SK-N-SH (cell line): ENCODE measurements around the gene MED8. TPM values are rescaled to one million over a fixed set of nuclear protein-coding genes. Genes with fewer than 3 reads are reported as not detected.
A peak's percentile ranks its signal among the peaks of the same experiment; 100 is the strongest.

Source experiments
- CTCF ChIA-PET: fragments of 300-600, 350-600 bp; formaldehyde crosslinking; extraction: SDS; loops from one replicate; lab custom pipeline; 2021; lab: Yijun Ruan, JAX
- POLR2A ChIA-PET: fragments of 350-600 bp; sonication (Branson Sonifier 250); formaldehyde crosslinking; extraction: SDS; loops from one replicate; lab custom pipeline; 2020; ENCODE audit warnings: antibody characterized with exemption, inconsistent platforms; lab: Yijun Ruan, JAX
- DNase-seq: peaks from one replicate; pipeline ENCODE4 v3.0.0; 2012
- H2AFZ ChIP-seq: fragments of 200-600 bp; sonication (generic); 2 replicates; pipeline ENCODE4 v1.8.1; 2016; ENCODE audit warnings: antibody characterized with exemption, mild to moderate bottlenecking, low read depth
- H3F3A ChIP-seq: fragments of 200-600 bp; sonication (generic); replicated peaks from 2 replicates; pipeline ENCODE3; 2016; ENCODE audit warnings: antibody characterized with exemption, mild to moderate bottlenecking; ENCODE audit not compliant: insufficient read depth
- H3K27ac ChIP-seq, 2 experiments: fragments of 200-500 bp in 1 of 2; fragments of 200-600 bp in 1 of 2; sonication (Bioruptor generic) in 1 of 2; sonication (generic), shearing (Covaris generic) in 1 of 2; 2 replicates each; pipeline versions ENCODE4 v1.5.1 to v1.6.1; 2014 to 2016; ENCODE audit warnings: low read depth in 2 of 2, inconsistent platforms in 1 of 2, low read length in 1 of 2, mild to moderate bottlenecking in 1 of 2, mixed read lengths in 1 of 2
- H3K27me3 ChIP-seq: fragments of 200-600 bp; sonication (generic), shearing (Covaris generic); 2 replicates; pipeline ENCODE4 v1.6.1; 2016; ENCODE audit warnings: mixed run types; ENCODE audit not compliant: insufficient read depth
- H3K36me3 ChIP-seq, 2 experiments: fragments of 200-500 bp in 1 of 2; fragments of 200-600 bp in 1 of 2; sonication (Bioruptor generic) in 1 of 2; sonication (generic) in 1 of 2; replicated peaks in 1 of 2; 2 replicates each; pipeline versions ENCODE3 to v1.5.1; 2014 to 2016; ENCODE audit warnings: low read length in 1 of 2, mild to moderate bottlenecking in 1 of 2; ENCODE audit not compliant: insufficient read depth in 2 of 2, control insufficient read depth in 1 of 2
- H3K4me1 ChIP-seq, 2 experiments: fragments of 200-500 bp in 1 of 2; fragments of 200-600 bp in 1 of 2; sonication (Bioruptor generic) in 1 of 2; sonication (generic), shearing (Covaris generic) in 1 of 2; 2 replicates each; pipeline versions ENCODE4 v1.5.1 to v1.6.1; 2014 to 2016; ENCODE audit warnings: low read depth in 1 of 2, low read length in 1 of 2, mixed run types in 1 of 2; ENCODE audit not compliant: insufficient read depth in 2 of 2, control insufficient read depth in 1 of 2
- H3K4me2 ChIP-seq: fragments of 200-600 bp; sonication (generic), shearing (Covaris generic); 2 replicates; pipeline ENCODE4 v1.6.1; 2017; ENCODE audit warnings: mixed run types
- H3K4me3 ChIP-seq, 2 experiments: fragments of 200-500 bp in 1 of 2; fragments of 200-600 bp in 1 of 2; sonication (Bioruptor generic) in 1 of 2; sonication (generic), shearing (Covaris generic) in 1 of 2; 2 replicates each; pipeline versions ENCODE4 v1.5.1 to v1.8.1; 2014 to 2016; ENCODE audit warnings: low read depth in 2 of 2, inconsistent platforms in 1 of 2, low read length in 1 of 2, mild to moderate bottlenecking in 1 of 2, mixed read lengths in 1 of 2, moderate library complexity in 1 of 2
- H3K79me2 ChIP-seq: fragments of 200-600 bp; sonication (generic); 2 replicates; pipeline ENCODE4 v1.8.1; 2017; ENCODE audit warnings: mild to moderate bottlenecking; ENCODE audit not compliant: insufficient read depth
- H3K9ac ChIP-seq: fragments of 200-600 bp; sonication (generic); 2 replicates; pipeline ENCODE4 v1.6.1; 2017; ENCODE audit warnings: mixed run types
- H3K9me2 ChIP-seq: fragments of 200-600 bp; sonication (generic); 2 replicates; pipeline ENCODE4 v1.6.1; 2017; ENCODE audit warnings: mixed run types
- H3K9me3 ChIP-seq: fragments of 200-600 bp; sonication (generic); 2 replicates; pipeline ENCODE4 v1.6.1; 2017; ENCODE audit warnings: mixed run types, mild to moderate bottlenecking, moderate library complexity
- H4K20me1 ChIP-seq: fragments of 200-600 bp; sonication (generic); 2 replicates; pipeline ENCODE4 v1.6.1; 2017; ENCODE audit warnings: mild to moderate bottlenecking, mixed run types; ENCODE audit not compliant: insufficient read depth
- ELF1 ChIP-seq: IDR thresholded peaks from 2 replicates; pipeline ENCODE4 v1.4.0; 2012
- FOSL2 ChIP-seq: IDR thresholded peaks from 2 replicates; pipeline ENCODE4 v1.4.0; 2012; ENCODE audit warnings: low read depth, mild to moderate bottlenecking, moderate library complexity, borderline replicate concordance
- FOXM1 ChIP-seq: IDR thresholded peaks from 2 replicates; pipeline ENCODE4 v1.4.0; 2012; ENCODE audit warnings: low read depth, mild to moderate bottlenecking
- IRF3 ChIP-seq: fragments of 150-350 bp; IDR thresholded peaks from 2 replicates; pipeline ENCODE4 v1.6.1; 2016; ENCODE audit warnings: mild to moderate bottlenecking, low read depth, low read length
- JUND ChIP-seq: IDR thresholded peaks from 2 replicates; pipeline ENCODE4 v1.4.0; 2012
- MAX ChIP-seq: IDR thresholded peaks from 2 replicates; pipeline ENCODE4 v1.4.0; 2012; ENCODE audit warnings: low read depth
- MXI1 ChIP-seq: IDR thresholded peaks from 2 replicates; pipeline ENCODE4 v1.6.1; 2012; ENCODE audit warnings: mild to moderate bottlenecking, low read depth, low read length, improper control_type of control experiment
- NFIC ChIP-seq: IDR thresholded peaks from 2 replicates; pipeline ENCODE4 v1.4.0; 2012; ENCODE audit warnings: borderline replicate concordance
- POLR2AphosphoS5 ChIP-seq: IDR thresholded peaks from 2 replicates; pipeline ENCODE4 v1.6.1; 2012; ENCODE audit warnings: low read depth, low read length
- RAD21 ChIP-seq: IDR thresholded peaks from 2 replicates; pipeline ENCODE4 v1.6.1; 2012; ENCODE audit warnings: mild to moderate bottlenecking, low read length
- RFX5 ChIP-seq: IDR thresholded peaks from 2 replicates; pipeline ENCODE4 v1.6.1; 2012; ENCODE audit warnings: mild to moderate bottlenecking, improper control_type of control experiment, low read length
- RXRA ChIP-seq: IDR thresholded peaks from 2 replicates; pipeline ENCODE4 v1.4.0; 2012; ENCODE audit warnings: low read depth, mild to moderate bottlenecking, borderline replicate concordance
- SIN3A ChIP-seq: IDR thresholded peaks from 2 replicates; pipeline ENCODE4 v1.6.1; 2012; ENCODE audit warnings: low read depth, mild to moderate bottlenecking, low read length, moderate library complexity, borderline replicate concordance
- SMC3 ChIP-seq: IDR thresholded peaks from 2 replicates; pipeline ENCODE4 v1.6.1; 2012; ENCODE audit warnings: low read depth, low read length, improper control_type of control experiment
- TEAD4 ChIP-seq: IDR thresholded peaks from 2 replicates; pipeline ENCODE4 v1.4.0; 2012; ENCODE audit warnings: mild to moderate bottlenecking, borderline replicate concordance; ENCODE audit not compliant: insufficient read depth
- YY1 ChIP-seq: IDR thresholded peaks from 2 replicates; pipeline ENCODE4 v1.4.0; 2012; ENCODE audit warnings: low read depth, mild to moderate bottlenecking
- WGBS: methylation state at CpG from one replicate; pipeline ENCODE4 v1.1.6; 2017; ENCODE audit warnings: low lambda C conversion rate; 5-methylcytosine and 5-hydroxymethylcytosine counted together
- polyA plus RNA-seq, 3 experiments: library from polyadenylated mRNA; depleted of rRNA; stranded (reverse); fragments of >200 nt; gene quantifications; 2 replicates each; pipeline ENCODE4 v1.2.3, GENCODE V29; 2012
- TF ChIP-seq, protein P1 (sequence below): IDR thresholded peaks from 2 replicates; pipeline ENCODE4 v1.4.0; 2012; ENCODE audit warnings: low read depth, borderline replicate concordance
- TF ChIP-seq, protein P2 (sequence below): IDR thresholded peaks from 2 replicates; pipeline ENCODE4 v1.6.1; 2012; ENCODE audit warnings: mild to moderate bottlenecking, low read depth, low read length, moderate library complexity

The MED8 gene
- polyA plus RNA-seq, 1 of the 3 experiments (the other 2 are of a cell fraction) = 33.7 TPM

- peaks cover 30 to 42% of the 10 kb centered on the region in 2 experiments for H3K36me3 ChIP-seq
- H2AFZ ChIP-seq = no peak overlapping the region
- H4K20me1 ChIP-seq = no peaks in the 10 kb centered on the region
- TF ChIP-seq TEAD4 = no peak
- no peak for TF ChIP-seq MXI1
- TF ChIP-seq RAD21 = no peak
- TF ChIP-seq FOXM1 = no peak
- TF ChIP-seq JUND = no peak
- peak overlapping the region; percentile 86 for H3K9ac ChIP-seq
- peaks cover 40% of the 10 kb centered on the region for H3F3A ChIP-seq
- peak overlapping the region; percentile 78 to 79 for H3K4me3 ChIP-seq
- ChIA-PET CTCF (interaction anchor here (1.5 kb wide), 1 partner anchor 133 kb away, joined by 4 read pairs; no protein-coding TSS in a partner anchor), POLR2A (interaction anchor here (1.0 kb wide), 1 partner anchor 30 kb away, joined by 3 read pairs; the partner anchor contains the start of genes MED8 and SZT2)
- H3K4me2 ChIP-seq = peak overlapping the region; percentile 87
- H3K27ac ChIP-seq = peak overlapping the region in 1 of 2 experiments; percentile 45; a peak in 1 of 4 replicates
- H3K4me1 ChIP-seq = peaks cover 7 to 30% of the 10 kb centered on the region in 2 experiments; a peak in 1 of 4 replicates
- H3K9me2 ChIP-seq = no peaks in the 10 kb centered on the region
- WGBS = 60% methylated on average over 10 of the region's 11 CpGs
- peaks cover 54% of the 10 kb centered on the region for H3K79me2 ChIP-seq
- no peak for DNase-seq
- no peaks in the 10 kb centered on the region for H3K9me3 ChIP-seq
- no peaks in the 10 kb centered on the region for H3K27me3 ChIP-seq
These were observed 29.9 kb downstream of the MED8 start for GRCh38 chr1:43359696-43360095.

DNA sequence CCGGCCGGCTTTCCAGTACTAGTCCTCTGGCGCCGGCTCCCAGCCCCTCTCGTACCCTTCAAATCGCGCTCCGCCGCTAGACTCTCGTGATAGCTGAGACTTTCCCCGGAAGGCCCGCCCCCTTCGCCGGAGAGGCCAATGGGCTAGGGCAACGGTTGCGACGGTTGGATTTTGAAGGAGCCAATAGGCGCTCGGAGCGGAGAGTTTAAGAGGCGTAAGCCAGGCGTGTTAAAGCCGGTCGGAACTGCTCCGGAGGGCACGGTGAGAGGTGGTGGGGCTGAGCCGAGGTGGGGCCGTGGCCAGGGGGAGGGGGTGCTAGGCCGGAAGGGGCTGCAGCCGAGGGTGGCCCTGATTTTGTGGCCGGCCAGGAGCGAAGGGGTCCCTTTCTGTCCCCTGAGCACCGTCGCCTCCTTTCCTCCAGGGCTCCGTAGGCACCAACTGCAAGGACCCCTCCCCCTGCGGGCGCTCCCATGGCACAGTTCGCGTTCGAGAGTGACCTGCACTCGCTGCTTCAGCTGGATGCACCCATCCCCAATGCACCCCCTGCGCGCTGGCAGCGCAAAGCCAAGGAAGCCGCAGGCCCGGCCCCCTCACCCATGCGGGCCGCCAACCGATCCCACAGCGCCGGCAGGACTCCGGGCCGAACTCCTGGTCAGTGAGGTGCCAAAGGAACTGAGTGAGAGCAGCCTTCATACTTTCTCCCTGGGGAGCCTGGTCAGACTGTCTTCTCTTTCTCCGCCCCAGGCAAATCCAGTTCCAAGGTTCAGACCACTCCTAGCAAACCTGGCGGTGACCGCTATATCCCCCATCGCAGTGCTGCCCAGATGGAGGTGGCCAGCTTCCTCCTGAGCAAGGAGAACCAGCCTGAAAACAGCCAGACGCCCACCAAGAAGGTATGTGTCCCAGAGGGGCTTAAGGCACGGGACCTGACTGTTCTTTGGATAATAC lies 30.6 kb downstream of the MED8 start, which contains the start of gene CDC20:
TSS of gene CDC20 (plus strand) at position 236 of the 948 bp plus-strand sequence. CDS start at position 471, 235 bp downstream.
- H3K79me2 ChIP-seq = peaks cover 52% of the 10 kb centered on the region
- POLR2A ChIA-PET = interaction anchor here (0.9 to 1.6 kb wide), 6 partner anchors 9 to 136 kb away, joined by 3 to 8 read pairs (median 4); partner anchors contain the start of genes ELOVL1, MED8 and SZT2
- TF ChIP-seq POLR2AphosphoS5 = peak; percentile 41; the same call in 1 of the 2 replicates
- TF ChIP-seq RXRA = no peak
- peak; percentile 100 for TF ChIP-seq MXI1
- TF ChIP-seq IRF3 = peak; percentile 67
- peak; percentile 42; the same call in 1 of the 2 replicates for TF ChIP-seq ELF1
- no peak for TF ChIP-seq FOSL2
- TF ChIP-seq FOXM1 = peak; percentile 90
- TF ChIP-seq RFX5 = no peak
- no peak; the same call in 1 of the 2 replicates for TF ChIP-seq NFIC
- peak; percentile 100 for TF ChIP-seq SIN3A
- no peak for TF ChIP-seq SMC3
- TF ChIP-seq, protein P1, sequence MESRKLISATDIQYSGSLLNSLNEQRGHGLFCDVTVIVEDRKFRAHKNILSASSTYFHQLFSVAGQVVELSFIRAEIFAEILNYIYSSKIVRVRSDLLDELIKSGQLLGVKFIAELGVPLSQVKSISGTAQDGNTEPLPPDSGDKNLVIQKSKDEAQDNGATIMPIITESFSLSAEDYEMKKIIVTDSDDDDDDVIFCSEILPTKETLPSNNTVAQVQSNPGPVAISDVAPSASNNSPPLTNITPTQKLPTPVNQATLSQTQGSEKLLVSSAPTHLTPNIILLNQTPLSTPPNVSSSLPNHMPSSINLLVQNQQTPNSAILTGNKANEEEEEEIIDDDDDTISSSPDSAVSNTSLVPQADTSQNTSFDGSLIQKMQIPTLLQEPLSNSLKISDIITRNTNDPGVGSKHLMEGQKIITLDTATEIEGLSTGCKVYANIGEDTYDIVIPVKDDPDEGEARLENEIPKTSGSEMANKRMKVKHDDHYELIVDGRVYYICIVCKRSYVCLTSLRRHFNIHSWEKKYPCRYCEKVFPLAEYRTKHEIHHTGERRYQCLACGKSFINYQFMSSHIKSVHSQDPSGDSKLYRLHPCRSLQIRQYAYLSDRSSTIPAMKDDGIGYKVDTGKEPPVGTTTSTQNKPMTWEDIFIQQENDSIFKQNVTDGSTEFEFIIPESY = peak; percentile 98
- TF ChIP-seq YY1 = no peak
- TF ChIP-seq, protein P2, sequence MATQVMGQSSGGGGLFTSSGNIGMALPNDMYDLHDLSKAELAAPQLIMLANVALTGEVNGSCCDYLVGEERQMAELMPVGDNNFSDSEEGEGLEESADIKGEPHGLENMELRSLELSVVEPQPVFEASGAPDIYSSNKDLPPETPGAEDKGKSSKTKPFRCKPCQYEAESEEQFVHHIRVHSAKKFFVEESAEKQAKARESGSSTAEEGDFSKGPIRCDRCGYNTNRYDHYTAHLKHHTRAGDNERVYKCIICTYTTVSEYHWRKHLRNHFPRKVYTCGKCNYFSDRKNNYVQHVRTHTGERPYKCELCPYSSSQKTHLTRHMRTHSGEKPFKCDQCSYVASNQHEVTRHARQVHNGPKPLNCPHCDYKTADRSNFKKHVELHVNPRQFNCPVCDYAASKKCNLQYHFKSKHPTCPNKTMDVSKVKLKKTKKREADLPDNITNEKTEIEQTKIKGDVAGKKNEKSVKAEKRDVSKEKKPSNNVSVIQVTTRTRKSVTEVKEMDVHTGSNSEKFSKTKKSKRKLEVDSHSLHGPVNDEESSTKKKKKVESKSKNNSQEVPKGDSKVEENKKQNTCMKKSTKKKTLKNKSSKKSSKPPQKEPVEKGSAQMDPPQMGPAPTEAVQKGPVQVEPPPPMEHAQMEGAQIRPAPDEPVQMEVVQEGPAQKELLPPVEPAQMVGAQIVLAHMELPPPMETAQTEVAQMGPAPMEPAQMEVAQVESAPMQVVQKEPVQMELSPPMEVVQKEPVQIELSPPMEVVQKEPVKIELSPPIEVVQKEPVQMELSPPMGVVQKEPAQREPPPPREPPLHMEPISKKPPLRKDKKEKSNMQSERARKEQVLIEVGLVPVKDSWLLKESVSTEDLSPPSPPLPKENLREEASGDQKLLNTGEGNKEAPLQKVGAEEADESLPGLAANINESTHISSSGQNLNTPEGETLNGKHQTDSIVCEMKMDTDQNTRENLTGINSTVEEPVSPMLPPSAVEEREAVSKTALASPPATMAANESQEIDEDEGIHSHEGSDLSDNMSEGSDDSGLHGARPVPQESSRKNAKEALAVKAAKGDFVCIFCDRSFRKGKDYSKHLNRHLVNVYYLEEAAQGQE = no peak
- peak; percentile 91 for TF ChIP-seq MAX
- TF ChIP-seq JUND = no peak

More for the DNA sequence above, 30.6 kb downstream of the MED8 start, which contains the start of gene CDC20:
- Histone ChIP-seq H3K27ac (peak within 1 kb of the TSS; percentile 81 to 90), H3K4me3 (peak within 1 kb of the TSS; percentile 78 to 79), H3K9ac (peak within 1 kb of the TSS; percentile 93), H3K4me1 (peaks cover 7 to 30% of the 10 kb centered on the region in 2 experiments; a peak in 1 of 4 replicates), H3F3A (peaks cover 34% of the 10 kb centered on the region), H3K27me3 (no peaks in the 10 kb centered on the region), H2AFZ (peak within 1 kb of the TSS; percentile 94), H3K36me3 (peaks cover 23 to 35% of the 10 kb centered on the region in 2 experiments), H3K9me3 (no peaks in the 10 kb centered on the region), H3K9me2 (no peaks in the 10 kb centered on the region), H4K20me1 (no peaks in the 10 kb centered on the region), H3K4me2 (peak within 1 kb of the TSS; percentile 87)
- CTCF ChIA-PET = interaction anchor here (1.0 to 2.1 kb wide), 6 partner anchors 9 to 132 kb away, joined by 3 to 9 read pairs (median 5); partner anchors contain the start of genes ELOVL1, MED8 and SZT2
- DNase-seq = peak; percentile 96
- WGBS = 2% methylated on average over 13 of the region's 59 CpGs
